ENCODE data around the gene RBM43.
"Not testable (repeated sequence)": the region's sequence is repeated elsewhere in the genome, so short reads cannot be mapped to it uniquely, and the experiment has no call there.

The RBM43 gene

DNA sequence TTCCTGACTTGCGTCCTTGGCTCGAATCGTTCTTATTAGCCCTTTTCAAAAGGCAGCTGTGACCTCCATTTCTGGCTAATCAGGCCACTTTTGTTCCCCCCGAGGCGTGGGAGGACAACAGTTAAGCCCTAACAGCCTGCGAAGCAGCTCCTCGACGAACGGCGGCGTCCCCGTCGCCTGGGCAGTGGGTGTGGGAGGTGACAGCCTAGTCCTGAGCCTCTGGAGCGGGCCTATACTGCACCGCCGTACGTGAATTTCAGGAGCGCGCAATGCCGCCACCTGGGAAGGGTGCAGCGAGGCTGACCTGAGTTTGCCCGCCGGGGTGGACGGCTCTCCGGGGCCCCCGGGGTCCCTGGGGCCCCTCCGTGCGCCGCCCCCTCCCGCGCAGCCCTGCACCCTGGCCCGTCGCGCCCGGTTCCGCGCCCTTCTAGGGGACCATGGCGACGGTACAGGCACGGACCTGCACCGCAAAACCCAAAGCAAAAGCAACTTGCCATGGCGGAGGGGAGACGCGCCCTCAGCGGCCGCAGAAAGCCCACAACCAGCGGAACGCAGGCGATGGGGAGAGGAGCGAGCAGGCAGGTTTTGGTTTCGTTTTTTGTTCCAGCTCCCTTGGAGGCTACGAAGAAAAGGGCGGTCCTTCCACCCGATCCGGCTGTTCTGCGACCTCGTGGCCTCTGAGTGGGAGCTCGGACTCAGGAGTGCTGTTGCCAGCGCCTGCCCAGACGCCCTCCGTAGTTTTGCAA is at the start of gene RBM43:
Gene RBM43, minus strand, starts transcription at position 633 of the 746 bp plus-strand sequence. Its CDS starts 136 bp downstream, at position 497.
- peak; percentile 90 for DNase-seq

DNA sequence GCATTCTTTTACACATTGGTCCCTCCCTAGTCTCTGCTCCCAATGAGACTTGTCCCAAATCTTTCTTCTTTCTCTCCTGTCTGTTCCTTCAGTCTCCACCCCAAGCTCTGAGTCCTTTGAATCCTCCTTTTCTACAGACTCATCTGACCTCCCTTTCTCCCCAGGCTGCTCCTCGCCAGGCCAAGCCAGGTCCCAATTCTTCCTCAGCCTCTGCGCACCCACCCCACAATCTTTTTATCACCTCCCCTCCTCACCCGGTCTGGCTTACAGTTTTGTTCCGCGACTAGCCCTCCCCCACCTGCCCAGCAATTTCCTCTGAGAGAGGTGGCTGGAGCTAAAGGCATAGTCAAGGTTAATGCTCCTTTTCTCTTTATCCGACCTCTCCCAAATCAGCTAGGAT is 48.6 kb upstream of the RBM43 start:
- not testable (repeated sequence) for DNase-seq

DNA sequence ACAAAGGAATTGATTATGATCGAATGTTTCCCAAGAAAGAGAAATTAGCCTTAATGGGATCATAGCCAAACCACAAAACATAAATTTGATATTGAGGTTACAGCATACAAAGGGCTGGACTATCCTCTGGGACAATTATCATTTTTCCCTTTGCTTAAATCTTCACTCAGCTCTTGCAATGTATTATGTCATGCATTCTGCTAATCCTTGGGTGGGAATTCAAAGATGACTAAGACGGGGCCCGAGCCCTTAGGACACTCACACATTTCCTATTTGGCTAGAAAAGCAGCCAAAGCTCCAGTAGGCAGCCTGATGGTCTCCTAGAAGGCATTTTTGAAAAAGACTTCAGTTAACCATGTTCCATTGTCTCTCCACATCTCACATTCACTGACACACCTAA is 45.0 kb upstream of the RBM43 start:
- no peak for DNase-seq

DNA sequence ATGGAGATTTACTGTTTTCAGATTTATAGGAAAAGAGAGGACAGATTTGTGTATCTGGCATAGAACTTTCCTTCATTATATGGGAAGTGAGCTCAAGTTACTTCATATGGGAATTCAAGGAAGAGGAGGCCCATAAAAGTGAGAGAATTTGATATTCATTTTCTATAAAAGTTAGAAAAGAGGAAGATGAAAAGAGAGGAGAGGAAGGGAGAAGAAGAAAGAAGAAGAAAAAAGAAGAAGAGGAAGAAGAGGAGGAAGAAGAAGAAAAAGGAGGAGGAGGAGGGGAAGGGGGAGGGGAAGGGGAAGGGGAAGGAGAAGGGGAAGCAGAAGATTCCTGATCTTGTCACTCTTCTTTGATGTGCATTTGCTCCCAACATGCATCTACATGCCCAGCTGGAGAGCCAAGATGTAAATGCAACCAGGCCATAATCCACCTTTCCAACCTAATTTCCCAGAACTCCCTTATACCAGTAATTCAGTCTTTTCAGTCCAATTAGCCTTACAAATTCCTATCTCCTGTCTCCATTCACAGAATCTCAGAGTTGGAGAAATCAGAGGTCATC is 43.5 kb upstream of the RBM43 start:
- no peak for DNase-seq

DNA sequence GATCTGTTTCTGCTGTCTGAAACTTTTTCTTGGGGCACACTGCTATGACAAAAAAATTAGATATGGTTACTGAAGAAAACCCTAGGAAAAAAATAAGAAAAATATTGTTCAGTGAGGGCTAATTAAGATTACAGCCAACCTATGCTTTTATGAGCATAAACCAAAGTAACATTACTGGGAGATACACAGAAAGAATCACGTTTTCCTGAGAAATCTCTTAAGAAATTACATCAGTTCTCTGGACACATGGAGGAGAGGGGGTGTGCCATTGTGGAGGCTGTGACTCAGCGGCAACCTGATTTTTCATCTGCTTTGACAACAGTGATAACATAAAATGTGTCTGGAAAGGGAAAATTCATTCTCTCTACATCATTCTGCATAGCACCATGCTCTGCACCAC is 41.2 kb upstream of the RBM43 start:
- no peak for DNase-seq

DNA sequence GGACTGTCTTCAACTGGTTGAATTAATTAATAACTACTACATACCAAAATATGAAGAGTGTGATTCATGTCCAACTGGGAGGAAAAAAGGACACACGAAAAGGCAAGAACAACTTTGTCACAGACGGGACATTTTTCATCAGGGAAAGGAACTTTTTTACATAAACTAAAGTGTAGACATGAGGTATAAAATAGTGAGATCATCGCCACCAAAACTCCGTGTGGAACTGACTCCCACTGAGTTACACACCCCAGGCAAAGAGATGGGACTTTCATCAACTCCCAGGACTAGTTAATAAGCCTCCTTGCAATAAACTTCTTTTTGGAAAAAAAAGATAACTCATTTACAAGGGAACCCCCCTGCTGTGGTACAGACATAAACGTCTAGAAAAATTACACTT is 40.7 kb upstream of the RBM43 start:
- no peak for DNase-seq

DNA sequence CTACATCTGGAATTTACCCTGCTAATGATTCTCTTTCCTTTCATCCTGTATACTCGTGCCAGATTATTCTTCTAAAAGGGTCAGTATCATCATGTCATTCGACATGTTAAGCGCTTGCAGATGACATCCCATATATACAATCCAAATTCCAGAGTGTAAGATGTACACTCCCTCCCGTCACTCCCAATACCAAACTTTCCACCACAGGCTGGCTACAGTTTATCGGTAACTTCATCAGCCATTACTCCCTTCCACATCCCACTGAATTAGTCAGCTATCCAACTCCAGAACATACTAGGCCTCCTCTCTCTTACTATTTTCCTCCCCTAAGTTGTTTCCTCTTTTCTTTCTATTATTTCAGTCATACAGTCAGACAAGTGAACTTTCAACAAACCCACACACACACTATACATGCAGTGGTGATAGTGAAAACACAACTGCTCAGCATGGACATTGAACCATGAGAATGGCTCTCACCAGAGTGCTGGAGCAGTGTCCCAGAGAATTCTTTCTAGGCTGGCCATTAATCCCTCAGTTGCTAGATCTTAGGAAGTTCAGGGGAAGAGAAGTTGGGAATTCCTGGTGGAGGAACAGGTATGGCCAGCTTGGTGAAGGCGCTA is 38.4 kb upstream of the RBM43 start:
- no peak for DNase-seq

DNA sequence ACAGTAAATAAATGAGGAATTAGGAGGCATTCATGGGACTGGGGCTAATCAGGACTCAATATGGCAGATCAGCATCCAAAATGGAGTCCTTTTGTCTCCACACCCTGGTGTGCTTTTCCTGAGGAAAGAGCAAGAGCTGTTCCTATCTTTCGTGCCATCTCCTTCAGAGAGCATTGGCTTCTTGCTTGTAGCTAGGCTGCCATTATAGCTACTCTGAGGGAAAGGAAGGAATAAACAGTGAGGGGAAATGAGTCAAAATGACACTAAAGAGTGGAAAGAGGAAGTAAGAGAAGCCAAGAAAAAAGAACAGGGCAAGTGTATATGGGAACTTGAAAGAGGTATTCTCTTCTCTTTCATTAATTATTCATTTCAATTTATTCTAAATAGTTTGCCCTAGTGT is 36.2 kb upstream of the RBM43 start:
- DNase-seq: no peak

DNA sequence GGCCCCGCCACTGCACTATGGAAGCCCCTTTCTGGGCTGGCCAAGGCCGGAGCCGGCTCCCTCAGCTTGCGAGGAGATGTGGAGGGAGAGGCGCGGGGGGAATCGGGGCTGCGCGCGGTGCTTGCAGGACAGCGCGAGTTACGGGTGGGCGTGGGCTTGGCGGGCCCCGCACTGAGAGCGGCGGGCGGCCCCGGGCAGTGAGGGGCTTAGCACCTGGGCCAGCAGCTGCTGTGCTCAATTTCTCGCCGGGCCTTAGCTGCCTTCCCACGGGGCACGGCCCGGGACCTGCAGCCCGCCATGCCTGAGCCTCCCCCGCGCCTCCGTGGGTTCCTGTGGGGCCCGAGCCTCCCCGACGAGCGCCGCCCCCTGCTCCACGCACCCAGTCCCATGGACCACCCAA is 34.3 kb upstream of the RBM43 start:
- DNase-seq: not testable (repeated sequence)

DNA sequence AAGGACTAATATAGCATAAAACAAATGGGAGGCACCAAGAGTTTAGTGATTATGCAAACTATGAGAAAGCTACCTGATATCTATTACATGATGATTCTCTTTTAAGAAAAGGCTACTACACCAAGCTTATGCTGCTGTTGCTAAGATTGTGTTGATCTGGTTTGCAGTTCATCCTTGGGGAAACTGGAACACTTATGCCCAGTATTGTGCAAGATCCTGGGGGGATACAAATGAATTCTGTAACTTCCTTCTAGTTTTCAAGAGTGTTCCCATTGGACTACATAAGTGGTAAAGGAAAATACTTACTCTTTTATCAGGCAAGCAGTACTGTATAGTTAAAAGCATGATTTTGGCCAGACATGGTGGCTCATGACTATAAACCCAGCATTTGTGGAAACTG is 30.9 kb upstream of the RBM43 start:
- DNase-seq: no peak

DNA sequence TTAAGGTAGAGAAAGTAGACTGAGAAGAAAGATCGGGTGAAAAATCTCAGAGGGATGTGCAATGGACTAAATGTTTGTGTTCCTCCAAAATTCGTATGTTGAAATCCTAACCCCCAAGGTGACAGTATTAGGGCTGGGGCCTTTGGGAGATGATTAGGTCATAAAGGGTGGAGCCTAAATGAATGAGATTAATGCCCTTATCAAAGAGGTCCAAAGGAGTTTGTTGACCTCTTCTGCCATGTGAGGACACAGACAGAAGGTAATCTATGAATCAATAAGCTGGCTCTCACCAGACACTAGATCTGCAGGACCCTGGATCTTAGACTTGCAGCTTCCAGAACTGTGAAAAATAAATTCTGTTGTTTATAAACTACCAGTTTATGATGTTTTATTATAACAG is 30.5 kb upstream of the RBM43 start:
- no peak for DNase-seq

DNA sequence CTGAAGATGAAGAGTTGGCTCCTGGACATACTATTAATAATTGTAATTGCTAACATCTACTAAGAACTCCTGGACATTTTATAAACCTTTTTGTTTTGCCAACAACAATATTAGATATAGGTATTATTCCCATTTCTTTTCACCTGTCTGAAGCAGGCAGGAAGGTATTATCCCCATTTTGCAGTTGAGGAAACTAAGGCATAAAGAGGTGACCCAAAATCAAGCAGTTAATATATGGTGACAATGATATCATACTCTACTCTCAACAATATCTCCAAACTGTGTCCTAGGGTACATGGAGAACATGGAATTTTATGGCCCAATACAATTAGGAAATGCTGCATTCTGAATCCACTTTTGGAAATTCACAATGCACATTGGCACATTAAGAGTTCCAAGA is 29.6 kb upstream of the RBM43 start:
- DNase-seq: no peak

DNA sequence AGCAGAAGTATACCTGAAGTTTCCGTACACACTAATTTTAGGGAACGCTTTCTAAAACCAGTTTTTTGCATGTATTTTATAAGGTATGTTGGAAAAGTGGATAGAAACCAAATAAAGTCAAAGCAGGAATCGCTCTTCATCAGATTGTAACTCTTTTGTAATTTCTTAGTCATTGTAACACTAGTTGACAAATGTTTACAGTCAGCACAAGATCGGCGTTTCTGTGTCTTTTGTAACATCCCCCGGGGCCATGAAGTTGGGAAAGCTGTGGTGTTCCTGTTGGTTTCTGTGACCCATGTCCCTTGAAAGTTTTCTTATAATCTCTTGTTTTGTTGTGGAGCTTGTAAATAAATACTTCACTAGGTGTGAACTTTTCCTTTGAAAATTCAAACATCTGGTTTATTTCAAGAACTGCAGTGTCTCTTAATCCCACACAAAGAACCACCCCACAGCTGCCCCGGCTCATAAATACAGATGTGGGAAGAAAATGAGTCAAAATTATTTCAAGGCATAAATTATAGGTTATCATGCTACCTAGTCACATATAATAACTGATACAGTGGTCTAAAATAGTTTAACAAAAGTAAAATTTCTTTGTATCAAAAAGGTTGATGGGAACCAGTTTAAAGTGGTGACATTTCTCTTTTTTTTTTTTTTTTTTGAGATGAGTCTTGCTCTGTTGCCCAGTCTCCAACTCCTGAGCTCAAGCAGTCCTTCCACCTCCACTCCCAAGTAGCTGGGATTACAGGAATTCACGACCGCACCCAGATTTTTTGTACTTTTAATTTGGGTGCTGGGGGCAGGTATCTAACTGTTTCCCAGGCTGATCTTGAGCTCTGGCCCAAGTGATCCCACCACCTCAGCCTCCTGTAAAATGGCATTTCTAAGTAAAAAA is 28.6 kb upstream of the RBM43 start:
- no peak for DNase-seq

DNA sequence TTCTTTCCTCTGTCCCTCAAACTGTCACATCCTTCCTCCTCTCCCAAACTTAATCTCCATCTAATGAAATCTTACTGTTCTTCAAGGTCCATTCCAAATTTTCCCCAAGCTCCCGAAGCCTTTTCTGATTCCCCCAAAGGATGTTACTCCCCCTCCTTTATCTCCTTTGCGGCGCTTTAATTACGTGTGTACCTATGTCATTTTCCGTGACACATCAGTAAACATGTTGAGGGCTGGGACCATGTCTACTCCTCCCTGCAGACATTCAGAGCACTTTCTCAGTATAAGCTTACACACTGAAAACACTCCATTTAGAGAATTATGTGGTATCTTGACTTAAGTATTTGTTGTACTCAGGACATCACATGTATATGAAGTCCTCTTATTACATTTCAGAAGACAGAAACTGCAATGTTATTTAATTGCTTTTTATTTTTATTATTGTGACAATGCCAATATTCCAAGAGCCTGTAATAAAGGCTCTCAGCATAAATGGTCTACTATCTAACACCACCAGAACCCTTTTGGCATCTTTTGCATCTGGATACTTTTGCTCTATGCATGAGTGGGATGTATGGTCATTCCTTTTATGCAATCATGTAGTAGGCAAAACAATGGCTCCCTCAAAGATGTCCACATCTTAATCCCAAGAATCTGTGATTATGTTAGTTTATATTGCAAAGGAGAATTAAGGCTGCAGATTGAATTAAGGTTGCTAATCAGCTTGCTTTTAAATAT is 26.0 kb upstream of the RBM43 start:
- no peak for DNase-seq

DNA sequence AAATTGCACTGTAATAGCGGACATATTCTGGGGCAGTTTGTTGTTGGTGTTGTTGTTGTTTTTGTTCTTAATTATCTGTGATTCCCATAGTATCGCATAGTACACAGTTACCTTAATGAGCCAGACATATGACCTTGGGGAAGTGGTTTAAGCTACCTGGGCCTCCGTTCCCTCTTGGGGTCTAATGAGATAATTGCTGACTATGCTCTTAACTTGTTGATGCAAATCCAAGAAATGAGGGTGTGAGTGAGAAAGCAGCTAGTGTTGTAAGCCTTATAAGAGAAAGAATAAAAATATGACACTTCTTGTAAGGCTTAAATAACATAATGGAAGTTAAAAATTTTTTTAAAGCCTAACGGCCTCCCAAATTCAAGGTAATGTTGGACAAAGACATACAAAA is 20.7 kb upstream of the RBM43 start:
- no peak for DNase-seq

DNA sequence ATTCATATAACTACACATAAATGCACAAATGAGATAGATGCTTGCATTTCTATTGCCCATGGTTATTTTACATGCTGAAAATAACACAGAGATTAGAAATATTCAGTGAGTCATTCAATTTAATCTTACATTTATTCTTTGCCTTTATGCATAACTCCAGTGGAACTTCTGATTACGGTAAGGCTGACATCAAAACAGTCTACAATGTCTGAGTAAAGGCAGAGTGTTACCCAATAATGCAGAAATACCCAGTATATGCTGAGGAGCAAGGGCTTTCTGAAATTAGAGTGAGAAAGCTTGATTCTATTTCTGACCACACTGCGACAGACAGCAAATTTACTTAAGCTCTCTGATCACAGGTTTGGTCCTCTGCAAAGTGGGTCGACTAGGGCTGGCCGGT is 18.6 kb upstream of the RBM43 start:
- DNase-seq: no peak

DNA sequence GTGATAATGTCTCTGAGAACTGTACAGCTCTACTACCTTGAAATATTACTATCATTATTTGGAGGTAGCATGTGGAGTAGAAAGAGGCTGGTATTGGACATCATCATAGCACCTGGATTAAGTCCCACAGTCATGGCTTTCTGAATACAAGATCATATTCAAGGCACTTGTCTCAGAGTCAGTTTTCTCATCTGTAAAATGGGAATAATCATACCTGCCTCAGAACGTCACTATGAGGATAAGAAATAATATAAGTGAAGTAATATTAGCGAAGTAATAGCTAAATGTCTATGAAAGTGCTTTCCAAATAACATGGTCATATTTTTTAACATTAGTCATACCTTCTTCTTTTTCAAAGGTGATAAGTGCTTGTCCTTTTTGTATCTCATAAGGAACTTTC is 16.8 kb upstream of the RBM43 start:
- DNase-seq: no peak

DNA sequence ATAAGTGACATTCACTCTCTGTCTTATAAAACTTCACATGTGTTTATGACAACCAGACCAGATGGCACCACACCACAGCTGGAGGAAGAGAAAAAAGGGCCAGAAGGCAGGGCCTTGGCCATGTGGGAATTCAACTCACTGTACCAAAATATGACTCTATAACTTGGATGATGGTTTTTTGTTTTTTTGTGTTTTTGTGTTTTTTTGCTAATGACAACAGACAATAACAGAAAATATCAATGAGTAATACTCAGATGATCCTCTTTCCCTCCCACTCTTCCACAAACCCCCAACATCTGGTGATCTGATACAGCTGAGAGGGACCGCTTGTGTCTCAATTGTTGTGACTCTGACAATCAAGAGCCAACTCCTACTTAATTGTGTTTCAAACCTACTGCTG is 15.4 kb upstream of the RBM43 start:
- DNase-seq: no peak

DNA sequence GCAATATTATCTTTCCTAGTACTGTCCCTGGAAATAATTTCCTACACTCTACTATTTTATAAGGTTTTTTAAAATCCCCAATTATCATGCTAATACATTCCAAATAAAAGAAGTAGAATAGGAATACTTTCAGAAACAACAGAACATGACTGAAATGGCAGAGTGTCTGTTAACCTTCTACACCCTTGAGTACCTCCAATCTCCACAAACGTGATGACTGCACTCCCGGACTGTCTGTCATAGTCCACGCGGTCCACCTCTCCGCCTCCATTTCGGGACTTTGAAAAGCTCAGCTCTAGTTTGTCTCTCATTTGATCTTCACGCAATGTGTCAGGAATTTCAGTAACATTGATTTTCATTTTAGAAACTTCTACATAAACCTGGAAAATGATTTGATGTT is 13.6 kb upstream of the RBM43 start:
- no peak for DNase-seq

DNA sequence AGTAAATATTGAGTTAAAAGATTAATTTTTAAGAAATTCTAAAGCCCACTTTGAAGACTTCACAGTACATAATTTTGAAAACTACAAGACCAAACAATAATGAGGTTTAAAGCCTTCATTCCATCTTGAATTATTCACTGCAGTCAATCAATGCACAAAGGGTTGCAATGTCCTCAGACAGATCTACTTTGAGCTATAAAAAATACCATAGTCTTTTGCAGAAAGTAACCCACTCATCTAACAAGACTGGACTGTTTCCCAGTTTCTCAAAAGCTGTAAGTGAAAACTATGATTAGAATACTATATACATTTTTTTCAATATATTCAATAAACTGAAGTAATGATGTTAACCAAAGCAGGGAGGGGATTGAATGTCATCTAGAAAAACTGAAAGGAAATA is 10.2 kb upstream of the RBM43 start:
- no peak for DNase-seq

DNA sequence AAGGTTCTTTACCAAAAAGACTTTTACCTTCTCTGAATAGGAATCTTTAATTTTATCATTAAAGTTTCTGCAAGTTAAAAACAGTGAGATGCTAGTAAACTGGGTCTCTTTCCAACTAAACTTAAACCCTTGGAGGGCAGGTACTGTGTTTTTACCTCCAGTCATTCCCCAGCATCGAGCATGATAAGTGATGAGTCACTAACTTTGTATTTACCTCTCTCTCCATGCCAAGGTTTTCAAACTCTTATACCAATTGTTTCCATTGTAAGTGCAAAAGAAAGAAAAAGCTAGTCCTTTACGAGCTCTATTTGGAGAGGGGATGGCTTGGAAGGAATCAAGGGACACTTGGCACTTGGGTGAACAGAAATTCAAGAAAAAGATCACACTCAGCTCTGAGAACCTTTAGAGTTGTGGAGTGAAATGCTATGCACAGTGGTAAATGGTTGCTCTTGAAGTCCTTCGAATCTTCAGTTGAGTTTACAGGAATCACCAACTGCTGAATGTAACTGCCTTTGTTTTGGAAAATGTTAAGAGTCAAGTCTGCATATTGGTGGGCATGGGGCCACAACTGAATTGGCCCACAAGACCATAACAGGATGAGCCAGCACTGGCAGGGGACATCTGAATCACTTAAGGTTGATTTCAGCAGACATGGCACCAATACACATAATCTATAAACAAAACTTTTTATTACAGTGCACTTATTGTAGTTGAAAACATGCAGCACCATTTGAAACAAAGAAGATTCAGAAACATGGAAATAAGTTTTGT is 8.3 kb upstream of the RBM43 start:
- DNase-seq: no peak

DNA sequence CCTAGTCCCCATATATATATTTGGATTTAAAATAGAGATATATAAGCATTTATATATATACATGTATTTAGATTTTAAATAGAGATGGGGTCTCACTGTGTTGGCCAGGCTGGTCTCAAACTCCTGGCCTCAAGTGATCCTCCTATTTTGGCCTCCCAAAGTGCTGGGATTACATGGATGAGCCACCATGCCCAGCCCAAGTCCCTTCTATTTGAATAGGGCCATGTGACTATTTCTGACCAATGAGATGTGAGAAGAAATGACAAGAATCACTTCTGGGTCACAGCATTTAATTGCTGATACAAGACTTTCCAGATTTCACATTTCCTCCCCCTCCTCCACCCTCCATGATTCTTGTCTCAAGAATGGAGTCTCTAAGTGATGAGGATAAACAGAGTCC is 6.4 kb upstream of the RBM43 start:
- no peak for DNase-seq

All from CD4-positive, alpha-beta T cell treated with Interleukin-4 for 4 hours (primary cell).